OCI-LY3 (cell line): ENCODE measurements around the gene RTP2.

ENCODE experiments used
- H2AFZ ChIP-seq: fragments of 200-600, 300-600 bp; shearing (Covaris generic); 2 replicates; pipeline ENCODE4 v1.6.0; 2014; ENCODE audit warnings: antibody characterized with exemption, low read depth, low read length
- H3K27ac ChIP-seq: fragments of 200-600, 300-600 bp; sonication (generic); 2 replicates; pipeline ENCODE4 v1.5.1; 2014; ENCODE audit warnings: mild to moderate bottlenecking, low read length, moderate library complexity, mixed read lengths
- H3K27me3 ChIP-seq: fragments of 200-600, 300-600 bp; sonication (generic); 2 replicates; pipeline ENCODE4 v1.6.1; 2014; ENCODE audit warnings: low read depth, low read length, mixed read lengths
- H3K36me3 ChIP-seq: fragments of 200-600, 300-600 bp; sonication (generic); replicated peaks from 2 replicates; pipeline ENCODE3; 2014; ENCODE audit warnings: low read depth, low read length, mixed read lengths
- H3K4me1 ChIP-seq: fragments of 300-600, 200-600 bp; sonication (generic); 2 replicates; pipeline ENCODE4 v1.6.1; 2014; ENCODE audit warnings: low read length, mixed read lengths
- H3K4me2 ChIP-seq: fragments of 200-600, 300-600 bp; sonication (generic); 2 replicates; pipeline ENCODE4 v1.6.1; 2014; ENCODE audit warnings: low read length, mixed read lengths
- H3K4me3 ChIP-seq: fragments of 300-600, 200-600 bp; sonication (generic); 2 replicates; pipeline ENCODE4 v1.5.1; 2014; ENCODE audit warnings: antibody characterized with exemption, mild to moderate bottlenecking, low read length, moderate library complexity
- H3K79me2 ChIP-seq: fragments of 300-600, 200-600 bp; shearing (Covaris generic); 2 replicates; pipeline ENCODE4 v1.6.1; 2014; ENCODE audit warnings: mild to moderate bottlenecking, low read length, mixed read lengths
- H3K9ac ChIP-seq: fragments of 300-600, 200-600 bp; shearing (Covaris generic); 2 replicates; pipeline ENCODE4 v1.6.0; 2014; ENCODE audit warnings: mild to moderate bottlenecking, low read length, moderate library complexity
- H3K9me3 ChIP-seq: fragments of 200-600, 300-600 bp; shearing (Covaris generic); 2 replicates; pipeline ENCODE4 v1.6.1; 2014; ENCODE audit warnings: low read length, mixed read lengths; ENCODE audit not compliant: insufficient read depth
- H4K20me1 ChIP-seq: fragments of 200-600, 300-600 bp; sonication (generic); 2 replicates; pipeline ENCODE4 v1.6.1; 2016; ENCODE audit warnings: low read length, mixed read lengths; ENCODE audit not compliant: insufficient read depth
- EZH2phosphoT487 ChIP-seq: fragments of 200-600 bp; shearing (Covaris generic); IDR thresholded peaks from 2 replicates; pipeline ENCODE4 v1.6.1; 2018; ENCODE audit warnings: antibody characterized with exemption, mixed run types, low read depth
- TF ChIP-seq, protein P1 (sequence below): fragments of 200-600, 300-600 bp; sonication (generic); IDR thresholded peaks from 2 replicates; pipeline ENCODE4 v1.5.1; 2014; ENCODE audit warnings: antibody characterized with exemption, low read length, low read depth

The RTP2 gene

GRCh38 chr3:187738071-187738330, 35.6 kb upstream of the RTP2 start:
- Histone ChIP-seq H3K9me3 (no peaks in the 10 kb centered on the region), H3K79me2 (peaks cover 93% of the 10 kb centered on the region), H3K27me3 (no peaks in the 10 kb centered on the region), H3K4me1 (peaks cover 44% of the 10 kb centered on the region), H3K4me2 (peak overlapping the region; percentile 99), H3K36me3 (peaks cover 48% of the 10 kb centered on the region), H3K9ac (peak overlapping the region; percentile 91), H3K4me3 (peak overlapping the region; percentile 87), H2AFZ (no peak overlapping the region), H3K27ac (peak overlapping the region; percentile 58), H4K20me1 (peaks cover 87% of the 10 kb centered on the region)
- TF ChIP-seq, protein P1, sequence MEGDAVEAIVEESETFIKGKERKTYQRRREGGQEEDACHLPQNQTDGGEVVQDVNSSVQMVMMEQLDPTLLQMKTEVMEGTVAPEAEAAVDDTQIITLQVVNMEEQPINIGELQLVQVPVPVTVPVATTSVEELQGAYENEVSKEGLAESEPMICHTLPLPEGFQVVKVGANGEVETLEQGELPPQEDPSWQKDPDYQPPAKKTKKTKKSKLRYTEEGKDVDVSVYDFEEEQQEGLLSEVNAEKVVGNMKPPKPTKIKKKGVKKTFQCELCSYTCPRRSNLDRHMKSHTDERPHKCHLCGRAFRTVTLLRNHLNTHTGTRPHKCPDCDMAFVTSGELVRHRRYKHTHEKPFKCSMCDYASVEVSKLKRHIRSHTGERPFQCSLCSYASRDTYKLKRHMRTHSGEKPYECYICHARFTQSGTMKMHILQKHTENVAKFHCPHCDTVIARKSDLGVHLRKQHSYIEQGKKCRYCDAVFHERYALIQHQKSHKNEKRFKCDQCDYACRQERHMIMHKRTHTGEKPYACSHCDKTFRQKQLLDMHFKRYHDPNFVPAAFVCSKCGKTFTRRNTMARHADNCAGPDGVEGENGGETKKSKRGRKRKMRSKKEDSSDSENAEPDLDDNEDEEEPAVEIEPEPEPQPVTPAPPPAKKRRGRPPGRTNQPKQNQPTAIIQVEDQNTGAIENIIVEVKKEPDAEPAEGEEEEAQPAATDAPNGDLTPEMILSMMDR: no peak
- no peak for TF ChIP-seq EZH2phosphoT487

GRCh38 chr3:187737368-187738070, 35.2 kb upstream of the RTP2 start:
- Histone ChIP-seq H3K27me3 (no peaks in the 10 kb centered on the region), H2AFZ (no peak overlapping the region), H3K4me1 (peaks cover 41% of the 10 kb centered on the region), H3K4me3 (peak overlapping the region; percentile 87), H3K27ac (no peak overlapping the region), H3K36me3 (peaks cover 52% of the 10 kb centered on the region), H4K20me1 (peaks cover 89% of the 10 kb centered on the region), H3K9me3 (no peaks in the 10 kb centered on the region), H3K9ac (peak overlapping the region; percentile 91), H3K79me2 (peaks cover 88% of the 10 kb centered on the region), H3K4me2 (peak overlapping the region; percentile 99)
- TF ChIP-seq, protein P1: no peak
- TF ChIP-seq EZH2phosphoT487: no peak

DNA sequence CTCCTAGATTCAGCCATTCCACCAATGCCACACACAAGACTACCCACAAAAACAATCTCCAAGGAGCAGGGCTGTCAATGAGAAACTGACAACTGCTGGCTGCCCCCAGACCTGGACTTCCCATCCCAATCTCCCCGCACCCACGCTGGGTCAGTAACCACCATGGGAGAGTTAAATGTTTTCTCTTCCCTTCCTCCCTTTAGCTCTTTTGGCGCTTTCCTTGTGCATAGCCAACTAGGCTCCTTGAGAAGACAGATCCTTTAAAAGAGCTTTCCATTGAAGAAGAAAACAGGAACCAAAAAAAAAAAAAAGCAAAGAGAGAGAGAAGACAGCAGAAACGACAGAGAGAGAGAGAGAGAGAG, 34.6 kb upstream of the RTP2 start:
- peaks cover 37% of the 10 kb centered on the region for H3K4me1 ChIP-seq
- peaks cover 83% of the 10 kb centered on the region for H3K79me2 ChIP-seq
- no peak overlapping the region; the same call in 1 of the 2 replicates for H3K4me3 ChIP-seq
- peaks cover 90% of the 10 kb centered on the region for H4K20me1 ChIP-seq
- H3K4me2 ChIP-seq: peak overlapping the region; percentile 99
- no peak overlapping the region for H3K27ac ChIP-seq
- TF ChIP-seq, protein P1: no peak
- no peak for TF ChIP-seq EZH2phosphoT487
- peak overlapping the region; percentile 91; the same call in 1 of the 2 replicates for H3K9ac ChIP-seq
- peaks cover 56% of the 10 kb centered on the region for H3K36me3 ChIP-seq
- H3K9me3 ChIP-seq: no peaks in the 10 kb centered on the region
- no peaks in the 10 kb centered on the region for H3K27me3 ChIP-seq
- H2AFZ ChIP-seq: no peak overlapping the region

- TF ChIP-seq, protein P1: no peak
- TF ChIP-seq EZH2phosphoT487: no peak
- Histone ChIP-seq H3K9ac (no peak overlapping the region), H2AFZ (no peak overlapping the region), H4K20me1 (peaks cover 92% of the 10 kb centered on the region), H3K27ac (no peak overlapping the region), H3K4me3 (no peak overlapping the region), H3K36me3 (peaks cover 62% of the 10 kb centered on the region), H3K4me2 (no peak overlapping the region), H3K9me3 (no peaks in the 10 kb centered on the region), H3K27me3 (no peaks in the 10 kb centered on the region), H3K79me2 (peaks cover 77% of the 10 kb centered on the region), H3K4me1 (peaks cover 37% of the 10 kb centered on the region)
Observed at GRCh38 chr3:187736418-187736871, 34.1 kb upstream of the RTP2 start.
